Stimulated activated naive CD8-positive, alpha-beta T cell treated with anti-CD3 and anti-CD28 coated beads, Interleukin-15, Interleukin-2, amounts not matched to agents 100 U/mL and 50 U/mL, for 24 hours (primary cell): ENCODE measurements around the gene SHROOM3.
"Not testable (repeated sequence)": the region's sequence is repeated elsewhere in the genome, so short reads cannot be mapped to it uniquely, and the experiment has no call there.

Source experiments
- ATAC-seq: fragments of 150-1000 bp; cut with Tn5 transposase; one replicate; pipeline ENCODE4 v1.10.0; 2021
- DNase-seq: peaks from one replicate; pipeline ENCODE4 v3.0.0; 2021

SHROOM3 gene

DNA sequence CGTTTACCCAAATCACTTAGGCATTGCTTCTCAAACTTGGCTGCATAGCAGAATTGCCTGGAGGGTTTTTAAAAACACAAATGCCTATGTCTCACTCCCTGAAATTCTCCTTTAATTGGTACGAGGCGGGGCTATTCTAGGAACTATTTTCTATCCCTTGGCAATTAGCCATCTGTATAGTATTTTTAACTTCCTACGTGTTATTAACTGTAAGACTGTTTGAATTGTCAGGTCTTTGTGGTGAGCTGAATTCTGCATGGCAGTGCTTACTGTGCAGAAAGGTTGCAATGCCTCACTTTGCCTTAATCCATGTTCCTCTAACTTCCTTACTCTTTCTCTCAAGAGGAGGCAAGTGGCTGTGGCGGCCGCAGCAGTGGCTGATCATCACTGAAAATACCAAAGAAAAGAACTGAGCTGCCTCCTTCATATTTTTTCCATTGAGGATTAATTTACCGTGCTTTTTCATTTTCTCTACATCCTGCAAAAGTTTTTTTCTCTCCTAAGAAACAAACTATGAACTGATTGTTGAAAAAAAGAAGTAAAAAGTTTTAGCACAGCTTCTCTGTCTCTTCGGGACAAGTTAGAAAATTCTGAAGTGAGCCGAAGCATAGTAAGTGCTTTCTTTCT, at the start of gene SHROOM3:
SHROOM3 (plus strand) TSS at position 329 of the 627 bp plus-strand sequence. CDS start 824 bp downstream, outside the sequence.
- no peak for ATAC-seq
- no peak for DNase-seq

DNA sequence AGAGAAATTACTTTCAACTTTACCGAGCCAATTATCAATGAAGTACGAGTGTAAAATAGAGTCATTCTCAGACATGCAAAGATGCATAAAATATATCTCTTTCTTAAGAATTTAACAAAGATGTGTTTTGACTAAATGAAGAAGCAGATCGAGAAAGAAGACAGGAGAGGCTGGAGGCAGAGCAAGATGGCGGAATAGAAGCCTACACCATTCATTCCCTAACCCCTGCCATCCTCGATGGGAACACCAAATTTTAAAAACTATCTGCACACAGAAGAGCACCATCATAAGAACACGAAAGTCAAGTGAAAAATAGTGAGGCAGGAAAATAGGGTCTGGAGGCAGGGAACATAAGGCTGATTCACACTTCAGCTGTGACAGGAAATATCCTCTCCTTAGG, 49.1 kb upstream of the SHROOM3 start:
- DNase-seq (no peak), ATAC-seq (no peak)

DNA sequence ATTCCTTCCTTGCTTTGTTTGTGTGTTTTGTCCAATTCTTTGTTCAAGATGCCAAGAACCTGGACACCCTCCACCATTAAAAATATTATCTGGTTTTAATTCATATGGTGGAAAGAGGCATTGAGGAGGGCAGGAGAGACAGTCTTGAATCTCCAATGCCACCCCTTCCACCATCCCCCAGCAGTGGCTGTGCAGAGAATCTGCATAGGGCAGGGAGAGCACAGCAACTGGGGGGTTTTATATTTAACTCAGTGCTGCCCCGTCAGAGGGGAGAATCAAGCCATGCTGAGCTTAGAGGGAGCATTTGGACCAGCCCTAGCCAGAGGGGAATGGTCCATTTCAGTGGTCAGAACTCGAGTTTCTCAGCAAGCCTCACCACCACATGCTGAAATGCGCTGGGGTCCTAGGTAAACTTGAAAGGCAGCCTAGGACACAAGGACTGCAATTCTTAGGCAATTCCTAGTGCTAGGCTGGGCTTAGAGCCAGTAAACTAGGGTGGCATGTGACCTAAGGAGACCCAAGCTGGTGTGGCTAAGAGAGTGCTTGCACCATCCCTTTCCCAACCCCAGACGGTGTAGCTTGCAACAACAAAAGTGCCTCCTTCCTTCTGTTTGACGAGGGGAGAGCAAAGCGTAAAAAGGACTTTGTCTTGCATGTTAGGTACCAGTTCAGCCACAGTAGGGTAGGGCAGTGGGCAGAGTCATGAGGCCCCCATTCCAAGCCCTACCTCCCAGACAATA, 48.3 kb upstream of the SHROOM3 start:
- ATAC-seq (no peak), DNase-seq (no peak)

DNA sequence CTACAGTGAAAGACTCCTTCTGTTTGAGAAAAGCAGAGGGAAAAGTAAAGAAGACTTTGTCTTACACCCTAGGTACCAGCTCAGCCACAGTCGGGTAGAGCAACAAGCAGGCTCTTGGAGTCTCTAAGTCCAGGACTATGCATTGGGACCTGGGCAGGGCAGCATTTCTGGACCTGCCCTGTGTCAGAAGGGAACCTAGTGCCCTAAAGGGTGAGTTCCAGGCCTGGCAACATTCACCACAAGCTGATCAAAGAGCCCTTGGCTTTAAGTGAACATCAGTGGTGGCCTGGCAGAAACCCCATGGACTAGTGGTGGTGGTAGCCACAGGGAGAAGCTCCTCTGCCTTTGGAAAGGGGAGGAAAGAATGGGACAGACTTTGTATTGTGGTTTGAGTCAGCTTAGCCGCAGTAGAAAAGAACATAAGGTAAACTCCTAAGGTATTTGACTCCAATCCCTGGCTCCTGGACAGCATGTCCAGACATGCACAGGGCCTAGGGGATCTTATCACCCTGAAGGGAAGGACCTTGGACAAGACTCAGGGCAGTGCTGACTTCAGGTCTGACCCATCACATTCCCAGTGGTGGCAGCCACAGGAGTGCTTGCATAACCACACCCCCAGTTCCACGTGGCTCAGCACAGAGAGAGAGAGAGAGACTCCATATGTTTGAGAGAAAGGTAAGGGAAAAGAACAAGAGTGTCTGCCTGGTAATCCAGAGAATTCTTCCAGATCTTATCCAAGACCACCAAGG, 46.7 kb upstream of the SHROOM3 start:
- DNase-seq: no peak
- ATAC-seq: no peak

DNA sequence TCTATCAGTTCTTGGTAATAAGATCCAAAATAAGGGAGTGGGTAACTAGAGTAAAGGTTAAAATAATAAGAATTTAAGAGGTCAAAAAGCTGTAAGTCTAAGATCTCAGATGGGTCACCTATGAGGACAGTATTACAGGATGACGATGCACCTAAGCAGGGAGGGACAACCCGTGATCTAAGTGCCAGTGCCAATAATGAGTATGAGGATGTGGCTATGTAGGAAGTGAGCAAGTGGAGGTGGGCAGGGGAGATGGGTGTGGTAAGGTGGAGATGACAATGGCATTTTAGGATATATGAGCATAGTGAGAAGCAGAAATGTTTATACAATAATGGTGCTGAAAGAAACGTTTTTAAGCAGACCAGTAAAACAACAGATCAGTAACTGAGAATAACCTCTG, 33.4 kb upstream of the SHROOM3 start:
- DNase-seq (no peak), ATAC-seq (no peak)

DNA sequence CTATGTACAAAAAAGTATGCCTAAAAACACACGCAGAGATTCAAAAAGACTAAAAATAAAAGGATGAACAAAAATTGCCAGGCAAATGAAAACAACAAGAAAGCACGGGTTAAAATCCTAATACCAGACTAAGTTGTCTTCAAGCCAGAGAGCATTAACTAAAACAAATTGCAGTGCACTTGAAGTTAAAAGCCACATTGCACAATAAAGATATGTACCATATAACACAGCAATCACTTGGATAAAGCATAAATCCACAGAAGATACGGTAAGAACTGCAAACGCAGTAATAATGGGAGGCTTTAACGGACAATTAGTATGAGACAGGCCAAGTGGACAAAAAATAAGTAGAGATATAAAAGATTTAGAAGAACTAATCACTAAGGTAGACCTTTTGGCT, 28.9 kb upstream of the SHROOM3 start:
- DNase-seq (no peak), ATAC-seq (no peak)

DNA sequence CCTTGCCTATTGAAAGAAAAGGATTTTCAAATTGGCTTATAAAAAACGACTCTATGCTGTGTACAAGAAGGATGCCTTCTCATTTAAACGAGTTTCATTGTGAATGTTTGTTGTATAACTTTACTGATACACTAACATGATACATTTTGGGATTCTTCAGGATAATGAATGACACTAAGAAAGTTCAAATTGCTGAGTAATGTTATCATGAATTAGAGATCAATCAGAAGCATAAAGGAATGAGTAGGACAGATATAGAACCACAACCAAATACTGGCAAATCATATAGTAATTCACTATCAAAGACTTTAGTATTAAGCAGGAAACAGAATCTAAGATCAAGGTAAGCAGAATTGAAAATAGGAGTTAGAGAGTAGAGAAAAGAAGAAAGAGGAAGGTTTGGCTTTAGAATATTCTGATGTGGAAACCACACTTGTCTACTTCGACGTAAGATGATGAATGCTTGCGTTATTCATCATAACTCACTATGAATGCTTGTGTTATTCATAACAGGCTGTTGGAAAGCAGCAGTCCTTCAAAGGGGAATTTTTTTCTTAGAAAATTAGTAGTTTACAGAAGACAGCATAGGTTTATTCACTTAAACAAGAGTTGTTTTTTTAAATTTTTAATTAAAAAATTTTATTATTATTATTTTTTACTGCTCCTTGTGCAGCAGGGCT, 27.4 kb upstream of the SHROOM3 start:
- ATAC-seq (no peak), DNase-seq (no peak)

DNA sequence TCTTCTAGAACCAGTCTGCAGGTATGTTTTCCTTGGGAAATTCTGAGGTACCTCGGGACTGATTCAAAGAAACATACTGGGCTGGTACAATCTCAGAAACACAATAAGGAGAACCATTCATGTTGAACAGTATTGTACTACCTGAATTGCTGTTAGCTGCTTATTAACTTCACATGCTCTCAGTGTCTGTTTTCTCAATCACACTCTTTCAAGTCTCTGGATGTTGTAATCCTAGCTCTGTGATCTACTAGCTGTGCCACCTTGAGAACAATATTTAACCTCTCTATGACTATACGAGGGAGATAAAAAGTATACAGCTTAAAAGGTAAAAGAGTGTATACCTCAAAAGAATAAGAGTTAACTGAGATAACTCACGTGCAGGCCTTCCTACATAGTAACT, 24.4 kb upstream of the SHROOM3 start:
- ATAC-seq (no peak), DNase-seq (no peak)

DNA sequence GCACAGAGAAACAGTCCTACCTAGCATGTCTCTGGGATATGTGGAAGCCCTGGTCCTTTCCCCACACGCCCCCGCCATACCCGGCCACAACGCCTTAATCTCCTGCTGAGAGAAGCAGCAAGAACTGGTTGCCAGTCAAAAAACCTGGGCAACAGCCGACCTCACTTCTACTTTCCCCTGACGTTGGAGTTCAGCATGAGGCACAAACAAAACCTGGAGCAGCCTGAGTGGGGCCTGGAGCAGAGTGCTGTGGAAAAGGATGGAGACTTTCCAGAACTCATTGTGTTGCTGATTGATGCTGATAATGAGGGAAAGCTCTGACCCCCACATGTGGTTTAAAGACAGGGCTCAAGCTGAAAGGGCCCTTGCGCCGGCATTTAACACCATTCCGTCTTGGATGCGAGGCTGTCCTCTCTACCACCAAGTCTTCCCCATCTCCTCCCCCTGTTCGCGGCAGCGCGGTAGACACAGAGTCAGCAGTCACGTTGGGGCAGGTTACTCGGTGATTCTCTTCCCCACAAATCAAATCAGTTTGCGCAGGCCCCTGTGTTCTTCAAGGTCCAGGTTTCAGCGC, 14.8 kb upstream of the SHROOM3 start:
- no peak for ATAC-seq
- no peak for DNase-seq

DNA sequence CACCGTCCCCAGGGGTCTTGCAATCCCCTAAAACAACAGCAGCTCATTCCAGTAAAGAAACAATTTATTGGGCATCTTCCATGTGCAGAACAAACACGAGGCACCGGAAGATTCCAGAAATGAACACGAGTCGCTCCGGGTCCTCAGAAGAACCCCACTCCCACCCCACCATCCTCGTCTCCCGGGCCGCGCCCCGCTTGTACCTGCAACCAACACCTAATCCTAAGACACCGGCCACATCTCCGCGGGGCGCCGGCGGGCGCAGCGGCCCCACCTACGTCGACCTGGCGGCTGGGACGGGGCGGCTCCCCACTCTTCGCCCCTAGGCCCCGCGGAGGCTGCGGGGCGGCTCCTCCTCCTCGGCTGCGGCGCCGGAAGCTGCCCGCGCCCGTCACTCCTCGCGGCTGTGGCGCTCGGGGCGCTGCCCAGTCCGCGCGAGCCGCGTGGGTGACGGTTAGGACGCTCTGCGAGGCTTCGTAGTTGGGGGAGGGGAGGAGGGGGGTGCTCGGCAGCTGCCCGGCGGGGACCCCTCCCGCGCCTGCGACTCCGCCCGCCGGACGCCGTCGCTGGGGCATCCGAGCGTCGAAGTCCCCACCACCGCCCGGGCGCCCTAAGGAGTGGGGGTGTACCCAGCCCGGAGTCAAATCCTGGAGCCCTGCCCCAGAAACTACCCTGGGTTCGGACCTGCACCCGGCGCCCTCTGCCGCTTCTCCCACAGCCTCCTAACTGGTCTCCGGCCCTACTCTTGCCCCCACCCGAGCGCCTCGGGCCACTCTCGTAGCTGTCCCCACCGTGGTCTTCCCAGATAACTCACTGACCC, 14.1 kb upstream of the SHROOM3 start, which contains the start of gene CCDC158:
CCDC158 (minus strand) TSS at position 380 of the 820 bp plus-strand sequence. CDS start 17,934 bp downstream, outside the sequence.
- ATAC-seq: peak; percentile 9
- DNase-seq: peak; percentile 19

DNA sequence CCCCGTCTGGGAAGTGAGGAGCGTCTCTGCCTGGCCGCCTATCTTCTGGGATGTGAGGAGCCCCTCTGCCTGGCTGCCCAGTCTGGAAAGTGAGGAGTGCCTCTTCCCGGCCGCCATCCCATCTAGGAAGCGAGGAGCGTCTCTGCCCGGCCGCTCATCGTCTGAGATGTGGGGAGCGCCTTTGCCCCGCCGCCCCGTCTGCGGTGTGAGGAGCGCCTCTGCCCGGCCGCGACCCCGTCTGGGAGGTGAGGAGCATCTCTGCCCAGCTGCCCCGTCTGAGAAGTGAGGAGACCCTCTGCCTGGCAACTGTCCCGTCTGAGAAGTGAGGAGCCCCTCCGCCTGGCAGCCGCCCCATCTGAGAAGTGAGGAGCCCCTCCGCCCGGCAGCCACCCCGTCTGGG, 11.9 kb upstream of the SHROOM3 start:
- not testable (repeated sequence) for ATAC-seq, DNase-seq

DNA sequence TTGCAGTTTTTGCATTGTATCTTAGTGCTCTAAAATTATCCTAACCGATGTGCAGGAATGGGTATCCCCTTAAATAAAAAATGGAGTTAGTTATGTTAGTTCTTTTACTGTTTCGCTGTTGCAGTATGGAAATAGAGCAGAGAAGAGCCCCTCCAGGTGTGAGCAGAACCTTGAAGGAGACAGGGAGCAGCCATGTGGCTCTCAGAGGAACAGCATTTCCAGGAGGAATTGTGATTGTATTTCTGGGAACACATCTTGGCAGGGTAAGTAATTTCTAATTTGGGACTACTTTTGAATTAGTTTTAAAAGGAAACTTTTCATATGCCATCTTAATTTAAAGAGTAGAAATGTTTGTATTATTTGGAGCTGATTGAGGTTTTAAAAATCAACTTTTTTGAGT, 8.8 kb upstream of the SHROOM3 start:
- ATAC-seq (no peak), DNase-seq (no peak)

DNA sequence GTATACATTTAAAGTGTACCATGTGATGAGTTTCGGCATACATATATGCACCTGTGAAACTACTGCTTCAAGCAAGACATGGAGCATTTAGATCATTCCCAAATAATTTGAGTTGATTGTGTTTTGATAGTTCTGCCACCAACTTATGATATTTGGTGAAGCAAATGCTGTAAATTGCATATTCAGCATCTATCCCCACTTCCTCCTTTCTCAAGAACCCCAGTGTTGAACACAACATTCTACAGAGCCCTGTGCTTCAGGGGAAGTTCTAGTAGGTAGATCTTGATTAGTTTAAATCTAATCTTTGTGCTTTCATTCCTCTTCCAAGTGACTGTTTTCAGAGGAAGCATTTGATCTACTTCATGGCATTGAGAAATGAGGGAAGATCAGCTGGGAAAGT, 5.4 kb upstream of the SHROOM3 start:
- no peak for DNase-seq
- no peak for ATAC-seq

DNA sequence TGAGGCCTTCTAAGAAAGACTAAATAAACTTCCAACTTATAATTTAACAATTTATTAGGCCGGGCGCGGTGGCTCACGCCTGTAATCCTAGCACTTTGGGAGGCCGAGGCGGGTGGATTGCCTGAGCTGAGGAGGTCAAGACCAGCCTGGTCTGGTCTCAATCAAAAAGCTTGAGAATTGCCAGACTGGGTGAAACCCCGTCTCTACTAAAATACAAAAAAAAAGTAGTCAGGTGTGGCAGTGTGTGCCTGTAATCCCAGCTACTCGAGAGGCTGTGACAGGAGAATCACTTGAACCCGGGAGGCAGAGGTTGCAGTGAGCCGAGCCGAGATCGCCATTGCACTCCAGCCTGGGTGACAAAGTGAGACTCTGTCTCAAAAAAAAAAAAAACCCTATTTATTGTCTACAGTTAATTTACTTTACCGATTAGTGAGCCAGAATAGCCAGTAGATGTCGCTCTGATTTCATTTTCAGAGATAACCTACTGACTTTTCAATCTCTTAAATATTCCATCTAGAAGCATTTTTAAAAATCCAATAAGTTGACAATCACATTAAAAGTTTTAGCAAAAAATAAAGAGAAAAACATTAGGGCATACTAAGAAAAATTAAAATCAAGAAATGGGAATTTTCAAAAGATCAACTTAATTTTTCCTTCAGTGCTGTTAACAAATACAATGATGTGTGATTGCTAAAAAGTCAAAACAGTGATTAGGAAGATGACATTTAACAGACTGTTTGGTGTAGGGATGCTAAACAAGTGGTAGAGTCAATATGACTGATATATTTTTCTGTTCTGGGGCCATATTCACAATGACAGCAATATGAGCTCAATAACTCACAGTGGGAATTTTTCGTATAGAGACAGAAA, 4.3 kb upstream of the SHROOM3 start:
- no peak for ATAC-seq
- no peak for DNase-seq

DNA sequence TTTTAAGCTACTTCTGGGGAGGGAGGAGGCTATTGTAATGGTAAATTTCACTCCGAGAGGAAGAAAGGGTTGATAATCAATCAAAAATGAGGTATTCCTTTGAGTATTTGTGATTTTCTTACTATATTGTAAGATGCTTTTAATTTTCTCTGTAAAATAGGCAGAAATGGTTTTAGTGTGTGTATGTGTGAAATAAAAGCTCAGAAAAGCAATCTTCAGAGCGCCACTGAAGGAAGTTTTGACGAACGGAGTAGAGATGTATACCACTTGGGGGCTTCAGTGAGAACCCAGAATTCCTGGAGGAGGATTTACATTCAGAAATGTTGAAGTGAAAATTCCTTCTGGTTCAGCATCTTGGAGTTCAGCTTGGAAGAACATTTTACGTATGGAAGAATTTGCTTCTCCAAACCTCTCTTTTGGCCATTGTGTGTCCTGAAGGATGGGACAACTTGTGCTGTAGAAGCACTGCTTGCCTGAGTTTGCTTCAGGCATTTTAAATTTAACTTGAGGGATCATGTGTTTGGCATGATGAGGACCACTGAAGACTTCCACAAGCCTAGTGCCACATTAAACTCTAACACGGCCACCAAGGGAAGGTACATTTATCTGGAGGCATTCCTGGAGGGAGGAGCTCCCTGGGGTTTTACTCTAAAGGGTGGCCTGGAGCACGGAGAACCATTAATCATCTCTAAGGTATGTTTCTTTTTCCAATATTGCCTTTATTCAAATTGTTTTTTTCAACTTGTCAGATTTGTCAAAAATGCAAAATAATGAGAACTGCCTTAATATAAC, 695 bp downstream of the SHROOM3 start:
- DNase-seq (no peak), ATAC-seq (no peak)

DNA sequence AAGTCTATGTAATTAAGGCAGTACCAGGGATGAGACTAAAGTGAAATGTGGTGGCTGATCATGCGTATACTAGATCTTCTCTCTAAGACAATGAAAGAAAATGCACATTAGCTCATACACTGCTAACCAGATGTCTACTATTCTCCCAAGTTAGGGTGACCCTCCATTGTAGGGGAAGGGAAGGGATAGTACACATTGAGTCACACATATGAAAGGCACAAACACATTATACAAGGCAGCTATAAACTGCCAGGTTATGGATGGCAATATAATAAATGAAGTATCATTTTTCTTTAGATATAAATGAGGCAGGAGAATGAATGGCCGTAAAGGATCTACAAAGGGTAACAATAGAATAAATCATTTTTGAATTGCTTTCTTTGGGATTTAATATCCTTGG, 4.5 kb downstream of the SHROOM3 start:
- no peak for ATAC-seq
- DNase-seq: no peak

DNA sequence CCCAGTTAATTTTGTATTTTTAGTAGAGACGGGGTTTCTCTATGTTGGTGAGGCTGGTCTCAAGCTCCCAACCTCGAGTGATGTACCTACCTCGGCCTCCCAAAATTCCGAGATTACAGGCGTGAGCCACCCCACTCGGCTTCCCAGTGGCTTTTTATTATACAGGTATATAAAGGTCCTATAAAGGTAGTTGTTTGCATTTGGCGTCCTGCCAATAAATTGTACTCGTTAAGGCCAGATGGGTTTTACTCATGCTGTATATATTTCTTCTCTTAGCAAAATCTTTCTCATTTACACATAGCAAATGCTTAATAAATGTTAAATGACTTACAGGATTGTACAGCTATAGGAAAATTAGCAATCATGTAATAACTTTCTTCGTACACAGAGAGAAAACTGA, 6.9 kb downstream of the SHROOM3 start:
- ATAC-seq (no peak), DNase-seq (no peak)

DNA sequence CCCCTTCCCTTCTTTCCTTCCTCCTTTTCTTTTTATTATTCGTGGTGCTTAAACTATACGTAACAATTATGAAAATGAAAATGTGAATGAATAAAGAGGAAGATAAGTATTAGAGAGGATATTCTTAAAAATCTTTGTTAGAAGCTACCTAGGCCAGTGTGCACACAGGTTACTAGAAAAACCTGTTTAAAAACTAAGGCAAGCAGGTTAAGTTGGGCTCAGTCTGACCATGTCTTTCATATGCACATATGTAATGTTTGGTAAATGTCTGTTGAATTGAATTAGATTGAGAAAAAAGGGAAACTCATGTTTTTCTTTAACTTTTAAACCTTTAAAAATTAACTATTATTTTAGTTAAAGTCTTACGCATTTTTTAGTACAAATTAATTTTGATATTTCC, 7.8 kb downstream of the SHROOM3 start:
- no peak for ATAC-seq
- DNase-seq: no peak

DNA sequence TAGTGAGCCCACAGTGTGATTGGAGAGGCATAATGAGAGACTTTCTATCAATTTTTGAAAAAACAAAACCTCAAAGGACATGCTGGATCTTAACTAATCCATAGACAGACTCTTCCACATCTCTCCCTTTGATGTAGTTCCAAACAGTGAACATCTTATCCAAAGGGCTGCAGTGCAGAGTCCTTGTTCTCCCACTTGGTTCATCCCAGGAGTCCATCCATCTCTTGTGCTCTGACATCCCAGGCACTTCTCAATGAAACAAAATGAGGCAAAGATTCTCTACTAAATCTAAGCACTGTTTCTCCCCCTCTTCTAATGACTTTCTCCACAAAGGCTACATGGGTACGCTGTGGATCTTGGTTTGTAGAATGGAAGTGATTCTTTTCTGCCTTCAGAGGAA, 8.3 kb downstream of the SHROOM3 start:
- ATAC-seq (no peak), DNase-seq (no peak)

DNA sequence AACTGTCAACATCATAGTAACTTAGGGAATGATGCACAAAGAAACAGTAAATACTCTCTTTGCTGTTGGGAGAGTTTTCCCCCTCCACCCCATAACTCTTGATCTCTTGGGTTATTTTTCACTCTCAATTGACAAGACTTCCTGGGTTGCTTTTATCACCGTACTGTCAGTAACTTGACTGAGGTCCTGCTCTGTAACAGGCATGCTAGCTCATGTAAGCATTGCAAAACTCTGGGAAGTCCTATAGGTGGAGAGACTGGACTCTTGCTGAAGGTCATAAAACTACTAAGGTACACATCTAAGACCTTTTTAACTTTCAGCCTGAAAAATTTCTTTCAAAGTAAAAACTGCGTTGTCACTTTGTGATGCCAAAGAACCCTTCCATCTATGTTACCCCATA, 10.9 kb downstream of the SHROOM3 start:
- DNase-seq (no peak), ATAC-seq (no peak)
